Liver (tissue), 9 donors: Measurements from ENCODE around the gene HS3ST4. TPM values are rescaled to one million over a fixed set of nuclear protein-coding genes. Genes with fewer than 3 reads are reported as not detected.

Source experiments
- DNase-seq: peaks from one replicate; pipeline ENCODE4 v3.0.0-alpha.2; 2017; ENCODE audit warnings: low spot score
- H3K27ac ChIP-seq, 2 donors: one replicate each; pipeline ENCODE4 v1.7.0; 2013; ENCODE audit warnings: inconsistent platforms in 2 of 2, low read length in 2 of 2, control low read depth in 1 of 2, low read depth in 1 of 2, mild to moderate bottlenecking in 1 of 2
- H3K27me3 ChIP-seq, 4 donors: one replicate each; pipeline versions ENCODE4 v1.6.1 to v1.7.0; 2013; ENCODE audit warnings: low read length in 3 of 4, inconsistent platforms in 1 of 4, mild to moderate bottlenecking in 1 of 4, moderate library complexity in 1 of 4; ENCODE audit not compliant: control insufficient read depth in 4 of 4, insufficient read depth in 4 of 4
- H3K36me3 ChIP-seq, 4 donors: one replicate each; pipeline versions ENCODE4 v1.6.1 to v1.7.0; 2013; ENCODE audit warnings: low read length in 3 of 4, mild to moderate bottlenecking in 3 of 4, low read depth in 1 of 4, moderate library complexity in 1 of 4; ENCODE audit not compliant: control insufficient read depth in 4 of 4, insufficient read depth in 3 of 4
- H3K4me1 ChIP-seq, 4 donors: one replicate each; pipeline versions ENCODE4 v1.6.1 to v1.7.0; 2013; ENCODE audit warnings: low read length in 3 of 4, mild to moderate bottlenecking in 3 of 4, moderate library complexity in 1 of 4; ENCODE audit not compliant: control insufficient read depth in 4 of 4, insufficient read depth in 4 of 4
- H3K4me3 ChIP-seq, 3 donors: one replicate each; pipeline versions ENCODE4 v1.6.1 to v1.7.0; 2013; ENCODE audit warnings: low read length in 3 of 3, control low read depth in 1 of 3, low read depth in 1 of 3, mild to moderate bottlenecking in 1 of 3
- H3K9ac ChIP-seq, 2 donors: one replicate each; pipeline ENCODE4 v1.7.0; 2013; ENCODE audit warnings: low read length in 2 of 2, mild to moderate bottlenecking in 2 of 2, moderate library complexity in 2 of 2, control low read depth in 1 of 2, low read depth in 1 of 2
- H3K9me3 ChIP-seq, 4 donors: one replicate each; pipeline versions ENCODE4 v1.6.1 to v1.7.0; 2013; ENCODE audit warnings: low read length in 3 of 4; ENCODE audit not compliant: control insufficient read depth in 4 of 4
- EGR1 ChIP-seq, 2 donors: IDR thresholded peaks; 2 replicates each; pipeline ENCODE4 v1.6.1; 2016 to 2018; ENCODE audit warnings: antibody characterized with exemption in 2 of 2, low read depth in 2 of 2
- FOXA1 ChIP-seq: IDR thresholded peaks from 2 replicates; pipeline ENCODE4 v1.6.1; 2016; ENCODE audit warnings: antibody characterized with exemption
- FOXA2 ChIP-seq: IDR thresholded peaks from 2 replicates; pipeline ENCODE4 v1.6.1; 2016; ENCODE audit warnings: antibody characterized with exemption
- GABPA ChIP-seq, 2 donors: IDR thresholded peaks in 1 of 2; conservative IDR thresholded peaks in 1 of 2; 2 replicates each; pipeline ENCODE4 v1.6.1; 2016; ENCODE audit warnings: antibody characterized with exemption in 2 of 2, mild to moderate bottlenecking in 1 of 2, moderate library complexity in 1 of 2
- HNF4A ChIP-seq, 2 donors: conservative IDR thresholded peaks; 2 replicates each; pipeline ENCODE4 v1.6.1; 2016; ENCODE audit warnings: antibody characterized with exemption in 2 of 2, mild to moderate bottlenecking in 2 of 2
- JUND ChIP-seq, 2 donors: IDR thresholded peaks; 2 replicates each; pipeline ENCODE4 v1.6.1; 2016; ENCODE audit warnings: antibody characterized with exemption in 2 of 2
- RAD21 ChIP-seq, 2 donors: IDR thresholded peaks; 2 replicates each; pipeline ENCODE4 v1.6.1; 2016; ENCODE audit warnings: antibody characterized with exemption in 2 of 2, mild to moderate bottlenecking in 2 of 2
- RXRA ChIP-seq, 2 donors: IDR thresholded peaks; 2 replicates each; pipeline ENCODE4 v1.6.1; 2017 to 2018; ENCODE audit warnings: antibody characterized with exemption in 2 of 2, mild to moderate bottlenecking in 1 of 2
- SP1 ChIP-seq: IDR thresholded peaks from 2 replicates; pipeline ENCODE4 v1.6.1; 2018; ENCODE audit warnings: antibody characterized with exemption, mild to moderate bottlenecking
- TAF1 ChIP-seq: conservative IDR thresholded peaks from 2 replicates; pipeline ENCODE4 v1.6.1; 2016; ENCODE audit warnings: antibody characterized with exemption, mild to moderate bottlenecking
- YY1 ChIP-seq: IDR thresholded peaks from 2 replicates; pipeline ENCODE4 v1.6.1; 2016; ENCODE audit warnings: antibody characterized with exemption, mild to moderate bottlenecking
- WGBS: extraction: QIAGEN DNeasy Blood & Tissue Kit; methylation state at CpG from one replicate; pipeline ENCODE4 v1.1.7; 2013; 5-methylcytosine and 5-hydroxymethylcytosine counted together
- polyA plus RNA-seq, 2 donors: library from polyadenylated mRNA; stranded (reverse) in 1 of 2; unstranded in 1 of 2; fragments of 200-250 nt in 1 of 2; fragments of >200 nt in 1 of 2; fragmentation: Nextera tagmentation in 1 of 2; extraction: Ambion mirVana in 1 of 2; gene quantifications; one replicate each; pipeline versions ENCODE4 v1.2.1 to v1.2.3, GENCODE V29; 2013 to 2015
- total RNA-seq, 2 donors: library from RNA; depleted of rRNA; stranded (reverse); fragments of >200 nt; gene quantifications; one replicate each; pipeline ENCODE4 v1.2.3, GENCODE V29; 2014
- TF ChIP-seq, protein P1 (sequence below): IDR thresholded peaks from 2 replicates; pipeline ENCODE4 v1.6.1; 2016; ENCODE audit warnings: antibody characterized with exemption, mild to moderate bottlenecking
- TF ChIP-seq, protein P2 (sequence below): fragments of 150-350 bp; IDR thresholded peaks from 2 replicates; pipeline ENCODE4 v1.5.1; 2017; ENCODE audit warnings: improper control_type of control experiment, low read depth, low read length; ENCODE audit not compliant: missing input control
- TF ChIP-seq, protein P3 (sequence below): IDR thresholded peaks from 2 replicates; pipeline ENCODE4 v1.6.1; 2016; ENCODE audit warnings: antibody characterized with exemption
- TF ChIP-seq, protein P4 (sequence below): IDR thresholded peaks from 2 replicates; pipeline ENCODE4 v1.6.1; 2016; ENCODE audit warnings: antibody characterized with exemption
- donor health status: healthy.
- donor health status: healthy.
- donor health status: healthy.
- donor health status: healthy.
- donor health status: healthy.

HS3ST4 gene
- total and polyA plus RNA-seq, 4 donors, result not detected

DNA sequence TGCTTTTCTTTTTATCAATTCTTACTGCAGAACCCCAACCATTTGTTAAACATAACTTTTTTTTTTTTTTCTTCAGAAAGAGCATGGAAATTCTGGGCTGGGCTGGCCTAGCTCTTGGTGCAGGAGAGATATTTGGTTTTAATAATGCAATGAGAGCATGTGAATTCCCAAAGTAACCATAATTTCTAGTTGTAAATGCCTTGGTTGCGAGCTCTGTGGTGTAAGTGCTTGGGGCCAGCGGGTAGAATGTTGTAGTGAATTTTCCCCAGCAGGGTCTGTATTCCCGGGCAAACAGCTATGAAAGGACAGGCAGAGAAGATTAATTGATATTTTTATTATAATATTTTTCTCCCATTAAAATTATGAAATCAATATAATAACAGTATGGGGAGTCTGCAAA, 465.6 kb downstream of the HS3ST4 start:
- no peaks in the 10 kb centered on the region for H3K27me3 ChIP-seq
- H3K27ac ChIP-seq, result no peak overlapping the region
- H3K4me3 ChIP-seq, result no peak overlapping the region
- H3K9ac ChIP-seq, result no peak overlapping the region
- DNase-seq, result no peak
- H3K36me3 ChIP-seq, result no peaks in the 10 kb centered on the region
- no peaks in the 10 kb centered on the region for H3K9me3 ChIP-seq
- no peaks in the 10 kb centered on the region for H3K4me1 ChIP-seq
- TF ChIP-seq RXRA (IDR thresholded peaks at IDR 0.05) (no peak), HNF4A (conservative IDR thresholded peaks at IDR 0.05) (no peak), TAF1 (no peak), SP1 (no peak), RAD21 (IDR thresholded peaks at IDR 0.05) (no peak), EGR1 (IDR thresholded peaks at IDR 0.05; ENCODE audit: low read depth in 2 of 2) (no peak), FOXA2 (no peak), GABPA (IDR thresholded peaks at IDR 0.05 in 1 of 2, conservative IDR thresholded peaks at IDR 0.05 in 1 of 2) (no peak), FOXA1 (no peak), JUND (IDR thresholded peaks at IDR 0.05) (no peak), YY1 (no peak)
- TF ChIP-seq, protein P1, sequence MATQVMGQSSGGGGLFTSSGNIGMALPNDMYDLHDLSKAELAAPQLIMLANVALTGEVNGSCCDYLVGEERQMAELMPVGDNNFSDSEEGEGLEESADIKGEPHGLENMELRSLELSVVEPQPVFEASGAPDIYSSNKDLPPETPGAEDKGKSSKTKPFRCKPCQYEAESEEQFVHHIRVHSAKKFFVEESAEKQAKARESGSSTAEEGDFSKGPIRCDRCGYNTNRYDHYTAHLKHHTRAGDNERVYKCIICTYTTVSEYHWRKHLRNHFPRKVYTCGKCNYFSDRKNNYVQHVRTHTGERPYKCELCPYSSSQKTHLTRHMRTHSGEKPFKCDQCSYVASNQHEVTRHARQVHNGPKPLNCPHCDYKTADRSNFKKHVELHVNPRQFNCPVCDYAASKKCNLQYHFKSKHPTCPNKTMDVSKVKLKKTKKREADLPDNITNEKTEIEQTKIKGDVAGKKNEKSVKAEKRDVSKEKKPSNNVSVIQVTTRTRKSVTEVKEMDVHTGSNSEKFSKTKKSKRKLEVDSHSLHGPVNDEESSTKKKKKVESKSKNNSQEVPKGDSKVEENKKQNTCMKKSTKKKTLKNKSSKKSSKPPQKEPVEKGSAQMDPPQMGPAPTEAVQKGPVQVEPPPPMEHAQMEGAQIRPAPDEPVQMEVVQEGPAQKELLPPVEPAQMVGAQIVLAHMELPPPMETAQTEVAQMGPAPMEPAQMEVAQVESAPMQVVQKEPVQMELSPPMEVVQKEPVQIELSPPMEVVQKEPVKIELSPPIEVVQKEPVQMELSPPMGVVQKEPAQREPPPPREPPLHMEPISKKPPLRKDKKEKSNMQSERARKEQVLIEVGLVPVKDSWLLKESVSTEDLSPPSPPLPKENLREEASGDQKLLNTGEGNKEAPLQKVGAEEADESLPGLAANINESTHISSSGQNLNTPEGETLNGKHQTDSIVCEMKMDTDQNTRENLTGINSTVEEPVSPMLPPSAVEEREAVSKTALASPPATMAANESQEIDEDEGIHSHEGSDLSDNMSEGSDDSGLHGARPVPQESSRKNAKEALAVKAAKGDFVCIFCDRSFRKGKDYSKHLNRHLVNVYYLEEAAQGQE, result no peak
- TF ChIP-seq, protein P2, sequence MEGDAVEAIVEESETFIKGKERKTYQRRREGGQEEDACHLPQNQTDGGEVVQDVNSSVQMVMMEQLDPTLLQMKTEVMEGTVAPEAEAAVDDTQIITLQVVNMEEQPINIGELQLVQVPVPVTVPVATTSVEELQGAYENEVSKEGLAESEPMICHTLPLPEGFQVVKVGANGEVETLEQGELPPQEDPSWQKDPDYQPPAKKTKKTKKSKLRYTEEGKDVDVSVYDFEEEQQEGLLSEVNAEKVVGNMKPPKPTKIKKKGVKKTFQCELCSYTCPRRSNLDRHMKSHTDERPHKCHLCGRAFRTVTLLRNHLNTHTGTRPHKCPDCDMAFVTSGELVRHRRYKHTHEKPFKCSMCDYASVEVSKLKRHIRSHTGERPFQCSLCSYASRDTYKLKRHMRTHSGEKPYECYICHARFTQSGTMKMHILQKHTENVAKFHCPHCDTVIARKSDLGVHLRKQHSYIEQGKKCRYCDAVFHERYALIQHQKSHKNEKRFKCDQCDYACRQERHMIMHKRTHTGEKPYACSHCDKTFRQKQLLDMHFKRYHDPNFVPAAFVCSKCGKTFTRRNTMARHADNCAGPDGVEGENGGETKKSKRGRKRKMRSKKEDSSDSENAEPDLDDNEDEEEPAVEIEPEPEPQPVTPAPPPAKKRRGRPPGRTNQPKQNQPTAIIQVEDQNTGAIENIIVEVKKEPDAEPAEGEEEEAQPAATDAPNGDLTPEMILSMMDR, result no peak
- TF ChIP-seq, protein P3, sequence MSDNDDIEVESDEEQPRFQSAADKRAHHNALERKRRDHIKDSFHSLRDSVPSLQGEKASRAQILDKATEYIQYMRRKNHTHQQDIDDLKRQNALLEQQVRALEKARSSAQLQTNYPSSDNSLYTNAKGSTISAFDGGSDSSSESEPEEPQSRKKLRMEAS, result no peak
- 84% methylated on average over 3 of the region's 3 CpGs for WGBS

DNA sequence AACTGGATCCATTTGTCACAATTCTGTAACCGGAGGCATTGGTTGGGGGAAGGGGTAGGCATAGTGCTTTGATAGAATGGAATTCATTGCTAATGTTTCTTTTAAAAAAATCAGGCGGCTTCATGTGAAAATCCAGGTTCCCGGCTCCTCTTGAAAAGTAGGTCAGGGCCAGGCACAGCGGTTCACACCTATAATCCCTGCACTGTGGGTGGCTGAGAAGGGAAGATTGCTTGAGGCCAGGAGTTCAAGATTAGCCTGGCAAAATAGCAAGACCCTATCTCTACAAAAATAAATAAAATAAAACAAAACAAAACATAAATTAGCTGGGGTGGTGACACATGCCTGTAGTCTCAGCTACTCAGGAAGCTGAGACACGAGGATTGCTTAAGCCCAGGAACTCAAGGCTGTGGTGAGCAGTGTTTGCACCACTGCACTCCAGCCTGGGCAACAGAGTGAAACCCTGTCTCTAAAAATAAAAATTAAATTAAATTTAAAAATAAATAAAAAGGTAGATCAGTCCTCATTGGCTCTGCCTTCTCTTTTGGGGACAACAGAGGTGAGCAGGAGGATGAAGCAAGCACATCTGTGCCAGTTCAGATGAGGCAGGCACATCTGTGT, 466.5 kb downstream of the HS3ST4 start:
- H3K9me3 ChIP-seq, result no peaks in the 10 kb centered on the region
- TF ChIP-seq EGR1 (IDR thresholded peaks at IDR 0.05; ENCODE audit: low read depth in 2 of 2), result no peak
- TF ChIP-seq, protein P4, sequence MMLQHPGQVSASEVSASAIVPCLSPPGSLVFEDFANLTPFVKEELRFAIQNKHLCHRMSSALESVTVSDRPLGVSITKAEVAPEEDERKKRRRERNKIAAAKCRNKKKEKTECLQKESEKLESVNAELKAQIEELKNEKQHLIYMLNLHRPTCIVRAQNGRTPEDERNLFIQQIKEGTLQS, result no peak
- H3K27ac ChIP-seq, result no peak overlapping the region
- no peaks in the 10 kb centered on the region for H3K27me3 ChIP-seq
- no peak for DNase-seq
- 59% methylated on average over 5 of the region's 5 CpGs for WGBS
- H3K4me3 ChIP-seq, result no peak overlapping the region
- H3K9ac ChIP-seq, result no peak overlapping the region
- no peaks in the 10 kb centered on the region for H3K4me1 ChIP-seq
- H3K36me3 ChIP-seq, result no peaks in the 10 kb centered on the region
